Kidney (tissue), 14 donors: ENCODE data around the gene SETX. TPM values are rescaled to one million over a fixed set of nuclear protein-coding genes. Genes with fewer than 3 reads are reported as not detected.

ENCODE experiments used
- DNase-seq, 5 donors: peaks; one replicate each; pipeline ENCODE4 v3.0.0-alpha.2; 2013 to 2020
- FAIRE-seq: peaks from 2 replicates; lab custom pipeline; 2012; peaks lifted over from hg19 to GRCh38; lab: Jason Lieb, UNC
- H3K27ac ChIP-seq, 2 donors: one replicate each; pipeline ENCODE4 v1.7.0; 2013; ENCODE audit warnings: low read depth in 2 of 2, low read length in 2 of 2, inconsistent platforms in 1 of 2
- H3K27me3 ChIP-seq: one replicate; pipeline ENCODE4 v1.7.1; 2013; ENCODE audit warnings: low read length, inconsistent platforms; ENCODE audit not compliant: control insufficient read depth, insufficient read depth
- H3K36me3 ChIP-seq, 3 donors: one replicate each; pipeline versions ENCODE4 v1.7.0 to v1.7.1; 2013; ENCODE audit warnings: low read length in 3 of 3, control low read depth in 1 of 3, inconsistent platforms in 1 of 3; ENCODE audit not compliant: insufficient read depth in 3 of 3, control insufficient read depth in 2 of 3
- H3K4me1 ChIP-seq, 3 donors: one replicate each; pipeline versions ENCODE4 v1.7.0 to v1.7.1; 2013; ENCODE audit warnings: low read length in 3 of 3, inconsistent platforms in 1 of 3, low read depth in 1 of 3; ENCODE audit not compliant: control insufficient read depth in 2 of 3, insufficient read depth in 2 of 3
- H3K4me3 ChIP-seq, 3 donors: one replicate each; pipeline versions ENCODE4 v1.7.0 to v1.8.1; 2013; ENCODE audit warnings: low read length in 3 of 3, control low read depth in 1 of 3, inconsistent platforms in 1 of 3
- H3K9ac ChIP-seq, 3 donors: one replicate each; pipeline versions ENCODE4 v1.7.0 to v1.7.1; 2013; ENCODE audit warnings: low read length in 3 of 3, control low read depth in 1 of 3, inconsistent platforms in 1 of 3
- H3K9me3 ChIP-seq, 3 donors: one replicate each; pipeline versions ENCODE4 v1.7.0 to v1.7.1; 2013; ENCODE audit warnings: low read length in 3 of 3, control low read depth in 1 of 3, inconsistent platforms in 1 of 3; ENCODE audit not compliant: control insufficient read depth in 2 of 3, insufficient read depth in 1 of 3
- CTCF ChIP-seq: IDR thresholded peaks from 3 replicates; pipeline ENCODE4 v1.5.1; 2012; ENCODE audit warnings: mild to moderate bottlenecking, moderate library complexity, borderline replicate concordance; ENCODE audit not compliant: insufficient read depth; ENCODE audit errors: extremely low read depth
- intact Hi-C: fragments of 100-400 bp; cut with DNase I; formaldehyde crosslinking; loops from one replicate; pipeline ENCODE4 v1.11.1; 2022
- polyA plus RNA-seq: library from polyadenylated mRNA; stranded (reverse); fragments of 350-450 nt; fragmentation: Illumina TruSeq; extraction: RNeasy Lipid Tissue Mini Kit (QIAGEN cat#74804); gene quantifications from one replicate; pipeline ENCODE4 v1.2.3, GENCODE V29; 2014; ENCODE audit warnings: low read depth, low replicate concordance; ENCODE audit not compliant: insufficient read depth
- total RNA-seq: library from RNA; stranded (reverse); fragmentation: NEBNext Ultra II Directional; extraction: Animal tissue kit (Norgen Biotek cat#: 25700); gene quantifications from one replicate; pipeline ENCODE4 v1.2.1, GENCODE V29; 2021
- donor health status: control.
- donor health status: control.
- donor health status: control.
- donor health status: control.
- donor health status: control.
- donor health status: DM: yes; HTN: yes; CAD: no.
- donor health status: Normal renal cell carcinoma (clear cell type).

The SETX gene
- total and polyA plus RNA-seq, 2 donors from 2014 or later, result 16.1 to 56.8 TPM

GRCh38 chr9:132238026-132238972 lies 116.5 kb downstream of the SETX start:
- intact Hi-C loops, result loop anchor here (10.0 kb wide), 1 partner anchor 473 kb away; no protein-coding TSS in a partner anchor
- peak in 1 of 5 donors; percentile 77 for DNase-seq
- H3K27me3 ChIP-seq, result no peaks in the 10 kb centered on the region

GRCh38 chr9:132237481-132237880 lies 117.3 kb downstream of the SETX start:
- no peaks in the 10 kb centered on the region for H3K36me3 ChIP-seq
- no peak overlapping the region for H3K9ac ChIP-seq
- no peaks in the 10 kb centered on the region for H3K27me3 ChIP-seq
- DNase-seq (no peak), FAIRE-seq (no peak)
- no peak overlapping the region for H3K27ac ChIP-seq
- intact Hi-C loops, result loop anchor here (10.0 kb wide), 1 partner anchor 473 kb away; no protein-coding TSS in a partner anchor
- TF ChIP-seq CTCF, result no peak
- no peaks in the 10 kb centered on the region for H3K9me3 ChIP-seq
- H3K4me3 ChIP-seq, result no peak overlapping the region
- H3K4me1 ChIP-seq, result peaks cover 0 to 5% (median 0%) of the 10 kb centered on the region in 3 donors

More at GRCh38 chr9:132238026-132238972, 116.5 kb downstream of the SETX start:
- no peak for FAIRE-seq
- H3K27ac ChIP-seq, result no peak overlapping the region
- no peak overlapping the region for H3K9ac ChIP-seq
- H3K4me1 ChIP-seq, result peaks cover 0 to 5% (median 0%) of the 10 kb centered on the region in 3 donors
- H3K36me3 ChIP-seq, result no peaks in the 10 kb centered on the region
- no peak overlapping the region for H3K4me3 ChIP-seq
- H3K9me3 ChIP-seq, result no peaks in the 10 kb centered on the region
- TF ChIP-seq CTCF, result no peak

- Histone ChIP-seq H3K27ac (no peak overlapping the region), H3K4me1 (peaks cover 0 to 5% (median 0%) of the 10 kb centered on the region in 3 donors), H3K4me3 (no peak overlapping the region), H3K36me3 (no peaks in the 10 kb centered on the region), H3K9ac (no peak overlapping the region), H3K9me3 (no peaks in the 10 kb centered on the region), H3K27me3 (no peaks in the 10 kb centered on the region)
- TF ChIP-seq CTCF, result no peak
- no peak for FAIRE-seq
- intact Hi-C loops, result loop anchor here (10.0 kb wide), 1 partner anchor 472 kb away; no protein-coding TSS in a partner anchor
- no peak for DNase-seq
These were observed 118.0 kb downstream of the SETX start for GRCh38 chr9:132236662-132237311.
